ENCODE results near the gene KIFAP3.

Gene KIFAP3

DNA sequence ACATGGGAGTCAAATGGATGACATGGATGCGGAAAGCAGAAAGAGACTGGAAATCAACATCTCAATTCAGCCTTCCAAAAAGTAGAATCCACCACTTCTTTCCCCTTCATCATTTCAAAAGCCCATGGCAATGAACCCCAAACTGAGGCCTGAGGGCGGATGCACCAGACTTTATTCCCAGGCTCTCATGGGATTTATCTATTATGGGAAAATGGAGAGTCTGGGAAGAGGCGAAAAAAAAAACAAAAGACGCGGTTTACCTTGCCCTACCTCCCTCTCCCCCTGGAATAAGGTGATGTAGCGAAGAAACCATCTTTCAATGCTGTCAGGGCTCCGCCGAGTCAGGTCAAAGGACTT lies 624 bp downstream of the KIFAP3 start:
- H3K4me1 ChIP-seq (ENCODE audit: insufficient read depth, poor library complexity, severe bottlenecking): peaks cover 6% of the 10 kb centered on the region
- H3K36me3 ChIP-seq (ENCODE audit: low read depth): no peaks in the 10 kb centered on the region
- H3K9me3 ChIP-seq (ENCODE audit: severe bottlenecking): no peaks in the 10 kb centered on the region
- TF ChIP-seq CTCF (IDR thresholded peaks at IDR 0.05; ENCODE audit: poor library complexity, severe bottlenecking): no peak
- ATAC-seq (ENCODE audit: low read depth) (peak; percentile 7), DNase-seq (ENCODE audit: low spot score) (no peak)
- no peaks in the 10 kb centered on the region for H3K27me3 ChIP-seq (ENCODE audit: insufficient read depth, poor library complexity, severe bottlenecking)
- peak overlapping the region; percentile 68 for H3K27ac ChIP-seq (ENCODE audit: poor library complexity, severe bottlenecking)
- peak overlapping the region; percentile 68 for H3K4me3 ChIP-seq (ENCODE audit: severe bottlenecking)

DNA sequence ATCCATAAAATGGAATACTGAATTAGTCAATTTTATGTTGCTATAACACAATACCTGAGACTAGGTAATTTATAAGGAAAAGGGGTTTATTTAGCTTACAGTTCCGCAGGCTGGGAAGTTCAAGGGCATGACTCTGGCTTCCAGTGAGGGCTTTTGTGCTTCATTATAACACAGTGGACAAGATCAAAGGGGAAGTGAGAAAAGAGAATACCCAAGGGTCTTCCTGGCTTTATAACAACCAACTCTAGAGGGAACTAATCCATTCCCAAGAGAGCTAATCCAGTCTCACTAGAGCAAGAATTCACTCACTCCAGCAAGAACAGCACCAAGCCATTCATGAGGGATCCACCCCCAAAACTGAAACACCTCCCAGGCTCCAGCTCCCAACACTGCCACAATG lies 3.1 kb downstream of the KIFAP3 start:
- DNase-seq (ENCODE audit: low spot score): no peak
- no peak for ATAC-seq (ENCODE audit: low read depth)
- H3K36me3 ChIP-seq (ENCODE audit: low read depth): no peaks in the 10 kb centered on the region
- H3K4me3 ChIP-seq (ENCODE audit: severe bottlenecking): no peak overlapping the region
- TF ChIP-seq CTCF (IDR thresholded peaks at IDR 0.05; ENCODE audit: poor library complexity, severe bottlenecking): no peak
- H3K4me1 ChIP-seq (ENCODE audit: insufficient read depth, poor library complexity, severe bottlenecking): peaks cover 10% of the 10 kb centered on the region
- H3K27me3 ChIP-seq (ENCODE audit: insufficient read depth, poor library complexity, severe bottlenecking): no peaks in the 10 kb centered on the region
- no peak overlapping the region for H3K27ac ChIP-seq (ENCODE audit: poor library complexity, severe bottlenecking)
- H3K9me3 ChIP-seq (ENCODE audit: severe bottlenecking): no peaks in the 10 kb centered on the region

- Histone ChIP-seq H3K27ac (ENCODE audit: poor library complexity, severe bottlenecking) (no peak overlapping the region), H3K27me3 (ENCODE audit: insufficient read depth, poor library complexity, severe bottlenecking) (no peaks in the 10 kb centered on the region), H3K4me1 (ENCODE audit: insufficient read depth, poor library complexity, severe bottlenecking) (peaks cover 20% of the 10 kb centered on the region), H3K9me3 (ENCODE audit: severe bottlenecking) (no peaks in the 10 kb centered on the region), H3K36me3 (ENCODE audit: low read depth) (no peaks in the 10 kb centered on the region), H3K4me3 (ENCODE audit: severe bottlenecking) (no peak overlapping the region)
- DNase-seq (ENCODE audit: low spot score) (no peak), ATAC-seq (ENCODE audit: low read depth) (no peak)
- TF ChIP-seq CTCF (IDR thresholded peaks at IDR 0.05; ENCODE audit: poor library complexity, severe bottlenecking): no peak
Observed at GRCh38 chr1:170068923-170069322, 5.6 kb downstream of the KIFAP3 start.

GRCh38 chr1:170067253-170067819 lies 7.2 kb downstream of the KIFAP3 start:
- Histone ChIP-seq H3K27ac (ENCODE audit: poor library complexity, severe bottlenecking) (no peak overlapping the region), H3K9me3 (ENCODE audit: severe bottlenecking) (no peaks in the 10 kb centered on the region), H3K36me3 (ENCODE audit: low read depth) (no peaks in the 10 kb centered on the region), H3K4me1 (ENCODE audit: insufficient read depth, poor library complexity, severe bottlenecking) (peaks cover 29% of the 10 kb centered on the region), H3K4me3 (ENCODE audit: severe bottlenecking) (no peak overlapping the region), H3K27me3 (ENCODE audit: insufficient read depth, poor library complexity, severe bottlenecking) (no peaks in the 10 kb centered on the region)
- ATAC-seq (ENCODE audit: low read depth) (no peak), DNase-seq (ENCODE audit: low spot score) (no peak)
- no peak for TF ChIP-seq CTCF (IDR thresholded peaks at IDR 0.05; ENCODE audit: poor library complexity, severe bottlenecking)

- ATAC-seq (ENCODE audit: low read depth) (no peak), DNase-seq (ENCODE audit: low spot score) (no peak)
- no peaks in the 10 kb centered on the region for H3K27me3 ChIP-seq (ENCODE audit: insufficient read depth, poor library complexity, severe bottlenecking)
- H3K4me3 ChIP-seq (ENCODE audit: severe bottlenecking): no peak overlapping the region
- H3K4me1 ChIP-seq (ENCODE audit: insufficient read depth, poor library complexity, severe bottlenecking): peaks cover 30% of the 10 kb centered on the region
- no peaks in the 10 kb centered on the region for H3K9me3 ChIP-seq (ENCODE audit: severe bottlenecking)
- no peak for TF ChIP-seq CTCF (IDR thresholded peaks at IDR 0.05; ENCODE audit: poor library complexity, severe bottlenecking)
- H3K27ac ChIP-seq (ENCODE audit: poor library complexity, severe bottlenecking): peak overlapping the region; percentile 85
- no peaks in the 10 kb centered on the region for H3K36me3 ChIP-seq (ENCODE audit: low read depth)
Observed at GRCh38 chr1:170064821-170065220, 9.7 kb downstream of the KIFAP3 start.
